Adipose tissue (tissue), 3 donors: ENCODE results near the gene WNK2. TPM values are rescaled to one million over a fixed set of nuclear protein-coding genes. Genes with fewer than 3 reads are reported as not detected.
"Not testable (repeated sequence)": the region's sequence is repeated elsewhere in the genome, so short reads cannot be mapped to it uniquely, and the experiment has no call there.

ENCODE experiments used
- H3K27ac ChIP-seq: one replicate; pipeline ENCODE4 v1.5.1; 2013; ENCODE audit warnings: low read depth, low read length
- WGBS, 3 donors: extraction: QIAGEN DNeasy Blood & Tissue Kit; methylation state at CpG; one replicate each; pipeline ENCODE4 v1.1.7; 2013; 5-methylcytosine and 5-hydroxymethylcytosine counted together
- polyA plus RNA-seq, 3 donors: library from polyadenylated mRNA; stranded (reverse); fragments of 200-250 nt; gene quantifications; one replicate each; pipeline ENCODE4 v1.2.3, GENCODE V29; 2013
- donor health status: healthy with polysubstance abuse.
- donor health status: Bipolar disorder and iron deficiency.
- donor health status: healthy.

WNK2 gene
- 10 to 100 TPM in 1 of 3 donors, 1 to 10 TPM in 2; 1.3 to 22.2 (median 1.3) TPM for polyA plus RNA-seq

DNA sequence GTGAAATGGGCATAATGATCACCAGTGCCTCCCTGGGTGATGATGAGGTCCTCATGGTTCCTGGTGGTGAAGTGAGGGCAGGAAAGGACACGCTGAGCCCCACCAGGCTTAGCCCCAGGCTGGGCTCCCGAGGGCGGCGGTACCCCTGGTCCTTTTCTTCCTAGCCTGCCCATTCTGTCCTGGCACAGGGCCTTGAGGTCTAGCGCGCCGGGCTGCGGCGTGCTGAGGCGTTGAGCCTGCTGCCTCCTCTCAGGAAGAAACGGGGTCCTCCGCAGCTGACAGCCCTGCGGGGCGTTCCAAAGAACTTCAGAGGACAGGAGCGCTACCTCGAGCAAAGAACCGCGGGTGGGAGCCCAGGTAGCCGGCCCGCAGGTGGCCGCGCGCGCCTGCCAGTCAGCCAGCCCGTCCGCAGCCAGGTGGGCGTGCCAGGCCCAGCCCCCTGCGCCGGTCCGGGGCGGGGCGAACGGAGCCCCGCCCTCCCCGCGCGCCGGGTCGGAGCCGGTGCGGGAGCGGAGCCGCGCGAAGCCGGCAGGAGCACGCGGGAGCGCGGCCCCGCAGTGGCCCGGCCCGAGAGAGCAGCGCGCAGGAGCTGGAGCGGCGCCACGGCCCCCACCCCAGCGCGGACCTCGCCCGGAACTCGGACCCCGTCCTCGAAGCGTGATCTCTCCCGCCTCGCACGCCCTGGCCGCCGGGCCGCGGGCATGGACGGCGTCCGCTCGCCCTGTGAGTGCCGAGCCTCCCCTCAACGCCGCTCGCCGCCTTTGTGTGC, at the start of gene WNK2:
WNK2 (plus strand) TSS at position 477 of the 769 bp plus-strand sequence. CDS start 791 bp downstream, outside the sequence.
- WGBS, 3 donors: 1% methylated on average over 71 to 82 of the region's 82 CpGs
- H3K27ac ChIP-seq: no peak within 1 kb of the TSS

- H3K27ac ChIP-seq: peak overlapping the region; percentile 28
- 76% methylated on average over 14 of the region's 14 CpGs for WGBS, 3 donors
Observed at GRCh38 chr9:93134740-93135444, 49.0 kb upstream of the WNK2 start.

GRCh38 chr9:93136011-93136440, 47.9 kb upstream of the WNK2 start:
- 26 to 50% (median 43%) methylated on average over 11 of the region's 11 CpGs for WGBS, 3 donors
- no peak overlapping the region for H3K27ac ChIP-seq

GRCh38 chr9:93137362-93137761, 46.6 kb upstream of the WNK2 start:
- WGBS, 3 donors: 88 to 93% (median 89%) methylated on average over 11 of the region's 11 CpGs
- H3K27ac ChIP-seq: no peak overlapping the region

DNA sequence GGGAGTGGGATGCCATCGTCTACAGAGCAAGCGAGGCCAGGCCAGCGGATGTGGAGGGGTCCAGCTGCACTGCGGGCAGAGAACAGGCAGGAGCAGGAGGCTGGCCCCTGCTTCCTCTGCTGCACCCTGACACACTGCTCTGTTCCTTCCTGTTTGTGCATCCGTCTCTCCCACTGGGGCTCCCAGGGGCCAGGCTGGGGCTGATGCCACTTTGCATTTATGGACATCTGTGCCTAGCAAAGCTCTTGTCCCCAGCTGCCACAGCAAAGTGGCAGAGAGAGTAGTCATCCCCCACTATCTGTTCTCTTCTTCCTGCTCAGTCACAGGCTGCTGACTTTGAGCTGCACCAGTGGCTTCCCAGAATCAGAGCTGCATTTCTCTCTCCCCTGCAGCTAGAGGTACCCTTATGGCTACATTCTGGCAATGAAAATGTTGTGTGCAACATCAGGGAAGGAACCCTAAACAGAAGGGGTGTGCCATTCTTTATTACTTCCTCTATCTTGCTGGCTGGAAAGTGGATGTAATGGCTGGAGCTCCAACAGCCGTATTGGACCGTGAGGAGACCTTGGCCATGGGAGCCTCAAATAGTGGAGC, 45.7 kb upstream of the WNK2 start:
- WGBS, 3 donors: 67 to 79% (median 76%) methylated on average over 6 to 7 of the region's 7 CpGs
- H3K27ac ChIP-seq: no peak overlapping the region

- H3K27ac ChIP-seq: no peak overlapping the region
- WGBS, 3 donors: 86 to 92% (median 87%) methylated on average over 16 of the region's 16 CpGs
Observed at GRCh38 chr9:93139365-93140182, 44.4 kb upstream of the WNK2 start.

- whole genome bisulfite sequencing, 3 donors: 67 to 83% (median 72%) methylated on average over 8 of the region's 8 CpGs
- H3K27ac ChIP-seq: no peak overlapping the region
Observed at GRCh38 chr9:93141771-93142483, 42.0 kb upstream of the WNK2 start.

DNA sequence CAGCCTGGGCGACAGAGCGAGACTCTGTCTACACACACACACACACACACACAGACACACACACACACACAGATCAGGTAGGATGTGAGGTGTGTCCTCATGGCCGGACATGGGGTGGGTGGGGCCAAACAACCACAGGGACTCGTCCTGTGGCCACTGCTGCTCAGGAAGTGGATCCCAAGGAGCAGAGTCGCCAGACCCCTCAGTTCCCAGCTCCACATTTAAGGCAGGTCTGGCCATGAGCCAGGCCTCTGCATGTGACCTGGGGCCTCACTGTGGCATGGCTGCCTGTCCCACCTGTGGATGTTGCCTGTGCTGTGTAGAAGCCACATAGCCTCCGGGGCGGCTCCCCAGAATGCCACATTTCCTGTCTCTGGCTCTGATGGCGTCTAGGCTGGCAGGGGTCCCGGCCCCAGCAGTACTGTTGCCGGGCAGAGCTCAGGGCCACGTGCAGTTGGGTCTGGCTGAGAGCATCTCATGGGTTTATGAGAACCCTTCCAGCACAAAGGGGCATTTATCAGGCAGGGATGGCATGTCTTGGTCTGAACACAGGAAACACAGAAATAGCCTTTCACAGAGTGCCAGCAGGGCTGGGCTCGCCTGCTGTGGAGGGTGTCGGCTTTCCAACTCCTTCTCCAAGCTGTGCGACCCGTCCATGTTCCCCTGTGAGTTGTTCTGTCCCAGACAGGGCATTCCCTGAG, 40.0 kb upstream of the WNK2 start:
- H3K27ac ChIP-seq: no peak overlapping the region
- 34 to 43% (median 38%) methylated on average over 15 of the region's 15 CpGs for WGBS, 3 donors

GRCh38 chr9:93146696-93147095, 37.2 kb upstream of the WNK2 start:
- 82 to 89% (median 84%) methylated on average over 6 of the region's 6 CpGs for WGBS, 3 donors
- not testable (repeated sequence) for H3K27ac ChIP-seq

- WGBS, 3 donors: 55 to 79% (median 72%) methylated on average over 2 of the region's 2 CpGs
- H3K27ac ChIP-seq: no peak overlapping the region
Observed at GRCh38 chr9:93147632-93148031, 36.3 kb upstream of the WNK2 start.

DNA sequence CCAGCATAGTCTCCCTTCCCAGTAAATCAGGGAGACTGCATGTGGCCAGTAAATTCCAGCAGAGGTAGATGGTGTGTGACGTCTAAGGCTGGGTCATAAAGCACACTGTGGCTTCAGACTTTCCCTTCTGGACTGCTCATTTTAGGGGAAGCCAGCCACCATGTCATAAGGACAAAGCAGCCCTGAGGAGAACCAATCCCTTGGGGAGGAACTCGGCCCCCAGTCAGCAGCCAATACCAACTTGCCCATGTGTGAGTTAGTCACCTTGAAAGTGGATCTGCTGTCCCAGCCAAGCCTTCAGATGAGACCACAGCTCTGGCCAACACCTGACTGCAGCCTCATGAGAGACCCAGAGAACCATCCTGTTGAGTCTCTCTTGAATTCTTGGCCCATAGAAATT, 35.2 kb upstream of the WNK2 start:
- no peak overlapping the region for H3K27ac ChIP-seq
- WGBS, 3 donors: 90 to 96% (median 92%) methylated on average over 2 of the region's 2 CpGs

GRCh38 chr9:93149361-93149760, 34.6 kb upstream of the WNK2 start:
- H3K27ac ChIP-seq: no peak overlapping the region
- WGBS, 3 donors: 27 to 52% (median 33%) methylated on average over 1 of the region's 1 CpG

DNA sequence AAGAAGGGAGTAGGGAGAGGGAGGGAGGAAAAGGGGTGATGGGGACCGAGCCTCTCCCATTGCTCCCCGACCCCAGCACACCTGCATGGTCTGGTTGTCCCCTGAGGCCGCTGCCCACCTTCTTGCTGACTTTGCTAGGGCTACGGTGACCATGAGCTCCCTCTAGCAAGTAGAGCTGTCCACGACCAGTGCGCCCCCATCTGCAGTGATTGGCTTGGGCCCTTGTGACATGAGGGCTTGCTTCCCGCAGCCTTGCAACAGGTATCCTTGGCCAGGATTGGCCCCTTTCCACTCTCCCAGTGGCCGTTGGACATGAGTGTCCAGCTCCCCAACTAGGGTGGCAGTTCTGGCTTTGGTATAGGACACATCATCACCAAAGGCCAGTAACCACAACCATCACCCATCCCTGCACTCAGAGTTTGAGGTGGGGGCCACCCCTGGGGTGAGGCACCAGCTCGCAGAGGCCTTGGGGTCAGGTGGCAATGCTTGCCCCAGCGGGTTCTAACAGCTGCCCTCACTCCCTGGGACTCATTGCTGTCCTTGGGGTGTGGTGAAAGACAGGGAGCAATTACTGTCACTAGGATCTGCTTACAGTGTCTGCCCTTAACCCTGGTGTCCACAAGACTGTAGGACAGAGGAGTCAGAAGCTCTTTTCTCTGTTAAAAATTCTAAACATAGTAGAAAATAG, 32.7 kb upstream of the WNK2 start:
- 87 to 94% (median 90%) methylated on average over 10 of the region's 10 CpGs for WGBS, 3 donors

DNA sequence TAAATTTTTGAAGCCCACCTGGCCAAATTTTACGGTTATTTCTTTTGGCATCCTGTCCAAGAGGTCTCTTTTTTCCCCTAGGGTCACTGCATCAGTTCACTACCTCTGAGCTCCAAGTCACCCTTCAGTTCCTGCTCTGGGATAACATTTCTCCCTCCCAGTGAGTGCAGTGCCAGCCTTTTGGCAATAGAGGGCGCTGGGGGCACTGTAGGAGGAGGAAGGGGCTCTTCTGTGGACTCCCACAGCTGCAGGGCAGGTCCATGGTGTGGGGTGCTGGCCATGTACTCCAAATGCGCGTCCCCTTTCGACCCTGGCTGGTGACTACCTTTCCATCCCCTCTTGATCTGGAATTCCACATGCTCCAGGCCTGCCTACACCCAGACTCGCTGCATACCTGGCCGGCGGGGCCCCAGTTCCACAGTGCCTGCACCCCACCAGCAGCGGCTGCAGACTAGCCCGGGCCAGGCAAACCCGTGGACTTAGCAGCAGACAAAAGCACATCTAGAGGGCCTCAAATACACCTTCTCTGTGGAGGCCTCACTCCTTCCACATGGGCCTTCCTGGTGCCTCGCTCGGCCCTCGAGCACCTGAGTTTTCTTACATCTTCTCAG, 29.5 kb upstream of the WNK2 start:
- H3K27ac ChIP-seq: no peak overlapping the region
- 76 to 82% (median 82%) methylated on average over 14 of the region's 14 CpGs for WGBS, 3 donors

More for the DNA sequence above, 32.7 kb upstream of the WNK2 start:
- no peak overlapping the region for H3K27ac ChIP-seq

GRCh38 chr9:93155716-93156474, 28.0 kb upstream of the WNK2 start:
- no peak overlapping the region for H3K27ac ChIP-seq
- 90 to 94% (median 92%) methylated on average over 16 of the region's 16 CpGs for WGBS, 3 donors
